ENCODE data around the gene API5. TPM values are rescaled to one million over a fixed set of nuclear protein-coding genes. Genes with fewer than 3 reads are reported as not detected.

API5 gene
- total and polyA plus RNA-seq, 10 of the 15 experiments (the other 5 are each of a cell fraction or from before 2014, with no cell fraction given): 52.0 to 193 (median 106) TPM

GRCh38 chr11:43367382-43368178, 55.8 kb downstream of the API5 start (continued):
- TF ChIP-seq ELK1 (IDR thresholded peaks at IDR 0.05; ENCODE audit: low read depth, low read length) (no peak), MTA3 (IDR thresholded peaks at IDR 0.05; ENCODE audit: borderline replicate concordance, low read length) (no peak), NBN (IDR thresholded peaks at IDR 0.05) (peak; percentile 65), IKZF1 (conservative IDR thresholded peaks at IDR 0.05) (0 out of 2 replicates have a peak, but pooled peaks have one; percentile 22), CTCF (IDR thresholded peaks at IDR 0.05 in 2 of 3, conservative IDR thresholded peaks at IDR 0.05 in 1 of 3; ENCODE audit: control insufficient read depth in 2 of 3, extremely low read depth in 1 of 3, insufficient read depth in 1 of 3, low read depth in 3 of 3, low read length in 3 of 3) (no peak), SKIL (IDR thresholded peaks at IDR 0.05; ENCODE audit: low read depth, poor library complexity, severe bottlenecking) (peak; percentile 44), BMI1 (IDR thresholded peaks at IDR 0.05; ENCODE audit: borderline replicate concordance) (no peak), NFIC (IDR thresholded peaks at IDR 0.05; ENCODE audit: low read depth, low read length) (no peak), NFXL1 (IDR thresholded peaks at IDR 0.05; ENCODE audit: borderline replicate concordance) (no peak), SMAD1 (IDR thresholded peaks at IDR 0.05; ENCODE audit: low read depth, partially characterized antibody) (no peak), EED (IDR thresholded peaks at IDR 0.05; ENCODE audit: low read depth) (no peak), EP300 (IDR thresholded peaks at IDR 0.05; ENCODE audit: borderline replicate concordance in 1 of 2, control insufficient read depth in 1 of 2, low read depth in 2 of 2, low read length in 2 of 2) (peak in 1 of 2 experiments; percentile 51; a peak in 1 of 4 replicates), TCF3 (IDR thresholded peaks at IDR 0.05; ENCODE audit: borderline replicate concordance, insufficient read depth, low read depth, low read length) (no peak)
- TF ChIP-seq, protein P1, sequence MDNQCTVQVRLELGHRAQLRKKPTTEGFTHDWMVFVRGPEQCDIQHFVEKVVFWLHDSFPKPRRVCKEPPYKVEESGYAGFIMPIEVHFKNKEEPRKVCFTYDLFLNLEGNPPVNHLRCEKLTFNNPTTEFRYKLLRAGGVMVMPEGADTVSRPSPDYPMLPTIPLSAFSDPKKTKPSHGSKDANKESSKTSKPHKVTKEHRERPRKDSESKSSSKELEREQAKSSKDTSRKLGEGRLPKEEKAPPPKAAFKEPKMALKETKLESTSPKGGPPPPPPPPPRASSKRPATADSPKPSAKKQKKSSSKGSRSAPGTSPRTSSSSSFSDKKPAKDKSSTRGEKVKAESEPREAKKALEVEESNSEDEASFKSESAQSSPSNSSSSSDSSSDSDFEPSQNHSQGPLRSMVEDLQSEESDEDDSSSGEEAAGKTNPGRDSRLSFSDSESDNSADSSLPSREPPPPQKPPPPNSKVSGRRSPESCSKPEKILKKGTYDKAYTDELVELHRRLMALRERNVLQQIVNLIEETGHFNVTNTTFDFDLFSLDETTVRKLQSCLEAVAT (IDR thresholded peaks at IDR 0.05): no peak
- TF ChIP-seq, protein P2, sequence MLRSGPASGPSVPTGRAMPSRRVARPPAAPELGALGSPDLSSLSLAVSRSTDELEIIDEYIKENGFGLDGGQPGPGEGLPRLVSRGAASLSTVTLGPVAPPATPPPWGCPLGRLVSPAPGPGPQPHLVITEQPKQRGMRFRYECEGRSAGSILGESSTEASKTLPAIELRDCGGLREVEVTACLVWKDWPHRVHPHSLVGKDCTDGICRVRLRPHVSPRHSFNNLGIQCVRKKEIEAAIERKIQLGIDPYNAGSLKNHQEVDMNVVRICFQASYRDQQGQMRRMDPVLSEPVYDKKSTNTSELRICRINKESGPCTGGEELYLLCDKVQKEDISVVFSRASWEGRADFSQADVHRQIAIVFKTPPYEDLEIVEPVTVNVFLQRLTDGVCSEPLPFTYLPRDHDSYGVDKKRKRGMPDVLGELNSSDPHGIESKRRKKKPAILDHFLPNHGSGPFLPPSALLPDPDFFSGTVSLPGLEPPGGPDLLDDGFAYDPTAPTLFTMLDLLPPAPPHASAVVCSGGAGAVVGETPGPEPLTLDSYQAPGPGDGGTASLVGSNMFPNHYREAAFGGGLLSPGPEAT (IDR thresholded peaks at IDR 0.05; ENCODE audit: low read depth): peak; percentile 57; the same call in 1 of the 2 replicates
- TF ChIP-seq, protein P3, sequence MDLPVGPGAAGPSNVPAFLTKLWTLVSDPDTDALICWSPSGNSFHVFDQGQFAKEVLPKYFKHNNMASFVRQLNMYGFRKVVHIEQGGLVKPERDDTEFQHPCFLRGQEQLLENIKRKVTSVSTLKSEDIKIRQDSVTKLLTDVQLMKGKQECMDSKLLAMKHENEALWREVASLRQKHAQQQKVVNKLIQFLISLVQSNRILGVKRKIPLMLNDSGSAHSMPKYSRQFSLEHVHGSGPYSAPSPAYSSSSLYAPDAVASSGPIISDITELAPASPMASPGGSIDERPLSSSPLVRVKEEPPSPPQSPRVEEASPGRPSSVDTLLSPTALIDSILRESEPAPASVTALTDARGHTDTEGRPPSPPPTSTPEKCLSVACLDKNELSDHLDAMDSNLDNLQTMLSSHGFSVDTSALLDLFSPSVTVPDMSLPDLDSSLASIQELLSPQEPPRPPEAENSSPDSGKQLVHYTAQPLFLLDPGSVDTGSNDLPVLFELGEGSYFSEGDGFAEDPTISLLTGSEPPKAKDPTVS (IDR thresholded peaks at IDR 0.05; ENCODE audit: low read depth, low read length): no peak
- TF ChIP-seq, protein P4, sequence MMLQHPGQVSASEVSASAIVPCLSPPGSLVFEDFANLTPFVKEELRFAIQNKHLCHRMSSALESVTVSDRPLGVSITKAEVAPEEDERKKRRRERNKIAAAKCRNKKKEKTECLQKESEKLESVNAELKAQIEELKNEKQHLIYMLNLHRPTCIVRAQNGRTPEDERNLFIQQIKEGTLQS (IDR thresholded peaks at IDR 0.05; ENCODE audit: borderline replicate concordance, extremely low read depth, low read depth, low read length): no peak
